Mesodermal cell (in vitro differentiated cells): ENCODE results near the gene FAM76A.
"Not testable (repeated sequence)": the region's sequence is repeated elsewhere in the genome, so short reads cannot be mapped to it uniquely, and the experiment has no call there.

Experiments
- H3K27ac ChIP-seq: 2 replicates; pipeline ENCODE4 v1.7.0; 2013; ENCODE audit warnings: mild to moderate bottlenecking, low read depth, low read length, moderate library complexity; ENCODE audit not compliant: severe bottlenecking
- H3K36me3 ChIP-seq: 2 replicates; pipeline ENCODE4 v1.7.1; 2013; ENCODE audit warnings: mild to moderate bottlenecking, low read length, moderate library complexity; ENCODE audit not compliant: control insufficient read depth, insufficient read depth
- H3K4me1 ChIP-seq: one replicate; pipeline ENCODE4 v1.7.1; 2013; ENCODE audit warnings: mild to moderate bottlenecking, low read length; ENCODE audit not compliant: insufficient read depth, control insufficient read depth, poor library complexity, severe bottlenecking
- H3K4me3 ChIP-seq: 2 replicates; pipeline ENCODE4 v1.7.0; 2013; ENCODE audit warnings: low read length, control low read depth, mild to moderate bottlenecking; ENCODE audit not compliant: insufficient read depth, poor library complexity, severe bottlenecking; ENCODE audit errors: extremely low read depth
- H3K9me3 ChIP-seq: 2 replicates; pipeline ENCODE4 v1.7.1; 2013; ENCODE audit warnings: mild to moderate bottlenecking, low read length, moderate library complexity; ENCODE audit not compliant: control insufficient read depth
- WGBS, 2 experiments: methylation state at CpG; one replicate each; pipeline ENCODE4 v1.1.5; 2013; ENCODE audit warnings: missing lambda C conversion rate in 2 of 2; ENCODE audit not compliant: insufficient coverage in 2 of 2; 5-methylcytosine and 5-hydroxymethylcytosine counted together

FAM76A gene

GRCh38 chr1:27762033-27762432 is 36.3 kb downstream of the FAM76A start:
- H3K4me1 ChIP-seq: no peaks in the 10 kb centered on the region
- no peak overlapping the region for H3K27ac ChIP-seq
- no peaks in the 10 kb centered on the region for H3K9me3 ChIP-seq
- H3K36me3 ChIP-seq: peaks cover 36% of the 10 kb centered on the region
- no peak overlapping the region for H3K4me3 ChIP-seq
- WGBS, 2 experiments: 80% methylated on average over 1 of the region's 1 CpG; no CpG with 5 or more reads in 1 of the 2 experiments

DNA sequence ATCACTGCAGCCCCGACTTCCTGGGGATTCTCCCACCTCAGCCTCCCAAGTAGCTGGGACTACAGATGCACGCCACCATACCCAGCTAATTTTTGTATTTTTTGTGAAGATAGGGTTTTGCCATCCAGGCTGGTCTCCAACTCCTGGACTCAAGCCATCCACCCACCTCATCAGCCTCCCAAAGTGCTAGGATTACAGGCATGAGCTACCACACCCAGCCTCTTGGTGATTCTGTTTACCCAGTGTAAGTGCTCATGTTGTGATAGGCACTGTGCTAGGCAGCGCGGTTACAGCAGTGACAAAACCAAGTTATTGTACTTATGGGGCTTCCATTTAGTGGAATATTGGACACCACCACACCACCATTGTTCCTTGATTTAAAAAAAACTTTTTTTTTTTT is 37.6 kb downstream of the FAM76A start:
- H3K4me3 ChIP-seq: no peak overlapping the region
- no peaks in the 10 kb centered on the region for H3K9me3 ChIP-seq
- no peak overlapping the region for H3K27ac ChIP-seq
- H3K36me3 ChIP-seq: peaks cover 32% of the 10 kb centered on the region
- H3K4me1 ChIP-seq: no peaks in the 10 kb centered on the region
- WGBS, 2 experiments: 100% methylated on average over 2 of the region's 4 CpGs; no CpG with 5 or more reads in 1 of the 2 experiments

DNA sequence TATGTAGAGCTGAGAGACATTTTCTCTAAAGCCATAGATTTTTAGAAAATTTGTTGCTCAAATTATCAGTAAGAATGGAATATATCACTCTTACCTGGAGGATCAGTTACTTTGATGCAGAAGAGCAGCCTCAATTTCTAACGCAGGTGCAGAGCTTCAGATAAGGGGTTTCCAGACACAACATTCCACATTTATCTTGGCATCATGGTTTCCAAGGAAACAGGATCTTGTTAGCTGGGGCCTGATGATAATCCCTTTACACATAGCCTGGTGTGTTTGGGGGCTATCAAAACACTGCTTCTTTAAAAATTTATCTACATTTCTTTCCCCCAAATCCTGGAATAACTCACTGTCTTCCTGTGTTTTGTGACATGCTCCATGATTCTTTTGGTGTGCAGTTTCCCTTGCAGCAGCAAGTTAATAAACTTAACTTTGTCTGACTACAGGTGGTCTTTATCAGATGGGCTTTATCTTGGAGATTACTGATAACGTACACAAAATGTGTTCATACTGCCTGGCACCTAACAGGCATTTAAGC is 44.6 kb downstream of the FAM76A start:
- 60 to 80% methylated on average over 1 of the region's 2 CpGs for WGBS, 2 experiments
- Histone ChIP-seq H3K4me3 (no peak overlapping the region), H3K27ac (no peak overlapping the region)

DNA sequence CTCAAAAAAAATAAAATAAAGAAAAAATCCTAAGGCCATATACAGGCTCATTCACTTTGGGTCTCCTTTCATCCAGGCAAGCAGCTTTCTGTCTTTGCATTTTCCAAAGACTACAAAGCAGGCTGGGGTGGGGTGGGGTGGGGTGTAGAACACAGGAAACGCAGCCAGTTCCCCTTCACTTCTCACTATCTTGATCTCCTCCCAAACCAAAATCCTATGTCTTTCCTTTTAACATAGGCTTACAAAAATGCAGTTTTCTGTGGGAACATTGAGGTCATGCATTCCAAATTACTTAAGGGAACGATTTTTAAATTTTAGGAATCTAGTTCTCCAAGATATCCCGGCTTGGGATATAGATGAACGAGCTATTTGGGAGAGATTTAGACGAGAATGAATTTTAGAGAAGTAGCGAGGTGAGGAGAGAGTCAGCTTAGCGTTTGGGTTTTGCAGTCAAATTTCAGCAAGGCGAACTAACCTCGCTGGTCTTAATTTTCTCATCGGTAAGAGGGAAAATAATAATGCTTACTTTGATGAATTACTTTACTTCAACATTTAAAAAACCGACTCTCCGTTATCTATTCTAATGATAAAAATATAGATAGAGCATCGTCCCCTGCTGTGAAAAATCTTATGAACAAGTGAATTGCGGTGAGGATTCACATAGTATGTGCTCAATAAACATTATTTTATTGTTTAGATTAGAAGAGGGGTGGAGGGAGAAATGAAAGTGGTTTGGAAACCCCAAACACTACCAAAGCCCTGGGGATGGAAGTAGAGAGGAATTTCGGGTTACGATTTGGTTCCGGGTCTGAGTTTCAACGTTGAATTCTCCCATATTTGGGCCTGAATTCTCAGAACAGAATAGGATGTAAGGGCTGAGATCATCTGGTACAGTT is 46.5 kb downstream of the FAM76A start:
- H3K9me3 ChIP-seq: no peaks in the 10 kb centered on the region
- peak overlapping the region; percentile 87 for H3K4me3 ChIP-seq
- H3K4me1 ChIP-seq: peaks cover 9% of the 10 kb centered on the region
- WGBS, 2 experiments: 67 to 75% methylated on average over 7 to 8 of the region's 18 CpGs
- H3K27ac ChIP-seq: peak overlapping the region; percentile 71
- H3K36me3 ChIP-seq: peaks cover 3% of the 10 kb centered on the region

More for the DNA sequence above, 44.6 kb downstream of the FAM76A start:
- no peaks in the 10 kb centered on the region for H3K9me3 ChIP-seq
- H3K36me3 ChIP-seq: no peaks in the 10 kb centered on the region
- peaks cover 9% of the 10 kb centered on the region for H3K4me1 ChIP-seq

DNA sequence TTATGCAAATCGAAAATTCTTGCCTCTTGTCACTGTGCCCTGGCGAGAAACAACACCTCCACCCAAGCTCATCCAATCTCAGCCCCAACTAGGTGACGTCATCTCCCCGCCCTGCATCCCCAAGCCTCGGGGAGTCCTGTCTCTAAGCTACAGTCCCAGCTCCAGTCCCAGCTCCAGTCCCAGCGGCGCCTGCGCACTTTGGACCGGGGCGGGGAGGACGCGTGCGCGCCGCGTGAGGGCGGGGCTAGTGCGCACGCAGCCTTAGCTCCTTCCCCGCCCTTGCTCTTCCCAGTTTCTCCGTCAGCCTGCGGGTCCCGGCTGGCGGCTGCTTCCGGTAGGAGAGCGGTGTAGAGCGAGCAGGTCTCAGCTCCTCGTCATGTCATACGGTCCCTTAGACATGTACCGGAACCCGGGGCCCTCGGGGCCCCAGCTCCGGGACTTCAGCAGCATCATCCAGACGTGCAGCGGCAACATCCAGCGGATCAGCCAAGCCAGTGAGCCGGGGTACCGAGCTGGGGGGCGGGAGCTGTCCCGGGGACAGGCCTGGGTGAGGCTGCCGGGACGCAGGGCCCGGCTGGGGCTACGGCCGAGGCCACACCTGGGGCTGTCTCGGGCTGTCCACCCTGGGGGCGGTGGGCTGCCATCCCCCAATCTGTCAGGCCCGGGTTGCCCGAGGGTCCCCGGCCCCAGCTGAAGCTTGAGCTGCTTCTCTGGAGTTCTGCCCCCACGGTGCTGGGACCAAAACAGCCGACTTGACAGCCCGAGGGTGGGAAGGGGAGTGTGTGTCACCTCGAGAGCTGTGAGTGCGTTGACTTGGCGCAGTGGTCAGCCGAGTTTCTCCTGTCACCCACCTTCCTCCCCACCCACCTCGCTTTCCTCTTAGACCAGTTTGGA is 47.4 kb downstream of the FAM76A start, which contains the start of gene STX12:
Gene STX12, plus strand, starts transcription at position 288 of the 894 bp plus-strand sequence. Its CDS starts 89 bp downstream, at position 377.
- peak within 1 kb of the TSS; percentile 76 for H3K27ac ChIP-seq
- whole genome bisulfite sequencing, 2 experiments: 0% methylated on average over 30 to 35 of the region's 58 CpGs
- no peaks in the 10 kb centered on the region for H3K9me3 ChIP-seq
- peaks cover 9% of the 10 kb centered on the region for H3K4me1 ChIP-seq
- peaks cover 3% of the 10 kb centered on the region for H3K36me3 ChIP-seq
- H3K4me3 ChIP-seq: peak within 1 kb of the TSS; percentile 87

- Histone ChIP-seq H3K4me1 (peaks cover 9% of the 10 kb centered on the region), H3K36me3 (peaks cover 3% of the 10 kb centered on the region), H3K27ac (peak overlapping the region; percentile 76), H3K9me3 (no peaks in the 10 kb centered on the region), H3K4me3 (peak overlapping the region; percentile 87)
- no CpG with 5 or more reads among the region's 3 CpGs for WGBS, 2 experiments
Measured at GRCh38 chr1:27773826-27774445, 48.2 kb downstream of the FAM76A start.

DNA sequence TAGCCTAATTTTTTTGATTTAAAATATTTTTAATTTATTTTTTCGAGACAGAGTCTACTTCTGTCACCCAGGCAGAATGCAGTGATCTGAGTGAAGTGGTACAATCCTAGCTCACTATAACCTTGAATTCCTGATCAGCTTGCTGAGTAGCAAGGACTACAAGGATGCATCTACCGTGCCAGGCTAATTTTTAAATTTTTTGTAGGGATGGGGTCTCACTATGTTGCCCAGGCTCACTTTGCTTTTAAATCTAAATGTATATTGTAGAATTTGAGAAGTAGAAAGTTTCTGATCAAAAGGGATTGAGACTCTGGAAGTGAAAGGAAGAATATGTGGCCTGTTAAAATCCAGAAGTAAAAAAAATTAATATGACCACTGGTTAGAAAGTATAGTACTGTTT is 48.9 kb downstream of the FAM76A start:
- Histone ChIP-seq H3K36me3 (peaks cover 3% of the 10 kb centered on the region), H3K9me3 (no peaks in the 10 kb centered on the region), H3K4me3 (no peak overlapping the region), H3K27ac (no peak overlapping the region), H3K4me1 (peaks cover 9% of the 10 kb centered on the region)
- 100% methylated on average over 1 of the region's 2 CpGs; no CpG with 5 or more reads in 1 of the 2 experiments for WGBS, 2 experiments

DNA sequence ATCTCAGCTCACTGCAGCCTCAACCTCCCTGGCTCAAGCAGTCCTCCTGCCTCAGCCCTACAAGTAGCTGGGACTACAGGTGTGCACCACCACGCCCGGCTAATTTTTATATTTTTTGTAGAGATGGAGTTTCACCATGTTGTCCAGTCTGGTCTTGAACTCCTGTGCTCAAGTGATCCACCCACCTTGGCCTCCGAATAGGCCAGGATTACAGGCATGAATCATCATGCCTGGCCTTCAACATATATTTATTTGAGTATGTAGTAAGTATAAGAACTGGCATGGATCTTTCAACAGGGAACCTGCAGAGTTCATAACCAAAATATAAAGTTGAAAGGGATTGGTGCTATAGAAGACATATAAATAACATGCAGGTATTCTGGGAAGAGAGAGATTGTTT is 49.6 kb downstream of the FAM76A start:
- WGBS, 2 experiments: no CpG with 5 or more reads among the region's 3 CpGs
- not testable (repeated sequence) for H3K36me3 ChIP-seq, H3K9me3 ChIP-seq, H3K4me1 ChIP-seq, H3K27ac ChIP-seq, H3K4me3 ChIP-seq

GRCh38 chr1:27776276-27776675 is 50.5 kb downstream of the FAM76A start:
- not testable (repeated sequence) for H3K27ac ChIP-seq, H3K4me1 ChIP-seq, H3K4me3 ChIP-seq, H3K9me3 ChIP-seq, H3K36me3 ChIP-seq

GRCh38 chr1:27778056-27778455 is 52.3 kb downstream of the FAM76A start:
- Histone ChIP-seq H3K4me1 (peaks cover 5% of the 10 kb centered on the region), H3K27ac (no peak overlapping the region), H3K9me3 (no peaks in the 10 kb centered on the region), H3K36me3 (peaks cover 3% of the 10 kb centered on the region), H3K4me3 (no peak overlapping the region)
- 92 to 95% methylated on average over 3 of the region's 3 CpGs for WGBS, 2 experiments
